ENCODE data around the gene TMEM181. TPM values are rescaled to one million over a fixed set of nuclear protein-coding genes. Genes with fewer than 3 reads are reported as not detected.

TMEM181 gene
- total and polyA plus RNA-seq, 2 experiments from 2014 or later: 11.9 to 25.2 TPM

- TF ChIP-seq EZH2 (IDR thresholded peaks at IDR 0.05; ENCODE audit: low read depth, unreplicated experiment) (no peak), EZH2phosphoT487 (IDR thresholded peaks at IDR 0.05; ENCODE audit: unreplicated experiment) (no peak), NANOG (IDR thresholded peaks at IDR 0.05; ENCODE audit: borderline replicate concordance) (no peak), REST (IDR thresholded peaks at IDR 0.05; ENCODE audit: unreplicated experiment) (no peak), CREB1 (CRISPR knock-in tag; IDR thresholded peaks at IDR 0.05; ENCODE audit: low read depth) (no peak), ZNF331 (CRISPR knock-in tag; IDR thresholded peaks at IDR 0.05; ENCODE audit: low read depth) (no peak)
- TF ChIP-seq, protein P1, sequence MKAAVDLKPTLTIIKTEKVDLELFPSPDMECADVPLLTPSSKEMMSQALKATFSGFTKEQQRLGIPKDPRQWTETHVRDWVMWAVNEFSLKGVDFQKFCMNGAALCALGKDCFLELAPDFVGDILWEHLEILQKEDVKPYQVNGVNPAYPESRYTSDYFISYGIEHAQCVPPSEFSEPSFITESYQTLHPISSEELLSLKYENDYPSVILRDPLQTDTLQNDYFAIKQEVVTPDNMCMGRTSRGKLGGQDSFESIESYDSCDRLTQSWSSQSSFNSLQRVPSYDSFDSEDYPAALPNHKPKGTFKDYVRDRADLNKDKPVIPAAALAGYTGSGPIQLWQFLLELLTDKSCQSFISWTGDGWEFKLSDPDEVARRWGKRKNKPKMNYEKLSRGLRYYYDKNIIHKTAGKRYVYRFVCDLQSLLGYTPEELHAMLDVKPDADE (IDR thresholded peaks at IDR 0.05): no peak
These were observed 37.0 kb downstream of the TMEM181 start (continued) for GRCh38 chr6:158596861-158597260.

DNA sequence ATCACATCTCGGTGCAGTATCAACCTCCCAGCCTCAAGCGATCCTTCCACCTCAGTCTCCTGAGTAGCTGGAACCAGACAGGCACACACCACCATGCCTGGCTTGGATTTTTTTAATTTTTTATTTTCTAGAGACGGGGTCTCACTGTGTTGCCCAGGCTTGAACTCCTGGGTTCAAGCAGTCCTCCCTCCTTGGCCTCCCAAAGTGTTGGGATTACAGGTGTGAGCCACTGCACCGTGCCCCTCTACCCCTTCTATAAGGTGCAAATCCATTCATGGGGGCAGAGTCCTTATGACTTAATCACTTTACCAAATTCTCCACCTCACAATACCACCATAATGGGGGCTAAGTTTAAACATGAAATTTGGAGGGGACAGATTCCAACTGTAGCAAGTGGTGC lies 37.7 kb downstream of the TMEM181 start:
- peaks cover 10% of the 10 kb centered on the region; the same call in 1 of the 2 replicates for H4K20me1 ChIP-seq (replicated peaks; ENCODE audit: insufficient read depth)
- no peaks in the 10 kb centered on the region for H3K9me2 ChIP-seq (ENCODE audit: insufficient read depth)
- TF ChIP-seq EZH2phosphoT487 (IDR thresholded peaks at IDR 0.05; ENCODE audit: unreplicated experiment): no peak
- Mint-ChIP-seq H3K9me3 (no peaks in the 10 kb centered on the region; the same call in 2 of the 3 replicates), H3K27ac (no peak overlapping the region), H3K4me1 (no peaks in the 10 kb centered on the region), H3K4me3 (no peak overlapping the region), H3K27me3 (ENCODE audit: insufficient read depth, low read depth, poor library complexity) (peaks cover 4% of the 10 kb centered on the region), H3K36me3 (ENCODE audit: low read depth) (peaks cover 58% of the 10 kb centered on the region)
- DNase-seq (ENCODE audit: low spot score): no peak
- no peak for ATAC-seq
- H3K36me3 ChIP-seq (ENCODE audit: insufficient read depth): peaks cover 8% of the 10 kb centered on the region
- no peak overlapping the region for H3K4me2 ChIP-seq
- H3F3A ChIP-seq (replicated peaks; ENCODE audit: low read depth): no peaks in the 10 kb centered on the region
- H3K4me3 ChIP-seq: no peak overlapping the region
- H3K27me3 ChIP-seq (ENCODE audit: insufficient read depth): no peaks in the 10 kb centered on the region
- H2AFZ ChIP-seq: no peak overlapping the region
- H3K79me2 ChIP-seq (replicated peaks; ENCODE audit: insufficient read depth): no peaks in the 10 kb centered on the region
- H3K4me1 ChIP-seq (ENCODE audit: insufficient read depth): no peaks in the 10 kb centered on the region
- no peak overlapping the region for H3K27ac ChIP-seq (ENCODE audit: low read depth)

- Histone ChIP-seq H3K4me3 (no peak overlapping the region), H3K36me3 (ENCODE audit: insufficient read depth) (no peaks in the 10 kb centered on the region), H3K79me2 (replicated peaks; ENCODE audit: insufficient read depth) (0 out of 2 replicates have a peak, but pooled peaks cover 3% of the 10 kb centered on the region), H3F3A (replicated peaks; ENCODE audit: low read depth) (no peaks in the 10 kb centered on the region), H3K27me3 (ENCODE audit: insufficient read depth) (no peaks in the 10 kb centered on the region), H2AFZ (no peak overlapping the region), H4K20me1 (replicated peaks; ENCODE audit: insufficient read depth) (peaks cover 16% of the 10 kb centered on the region; the same call in 1 of the 2 replicates), H3K27ac (ENCODE audit: low read depth) (no peak overlapping the region), H3K4me1 (ENCODE audit: insufficient read depth) (no peaks in the 10 kb centered on the region), H3K9me2 (ENCODE audit: insufficient read depth) (no peaks in the 10 kb centered on the region), H3K4me2 (no peak overlapping the region)
- Mint-ChIP-seq H3K27ac (no peak overlapping the region), H3K36me3 (ENCODE audit: low read depth) (peaks cover 44% of the 10 kb centered on the region), H3K4me3 (no peak overlapping the region), H3K27me3 (ENCODE audit: insufficient read depth, low read depth, poor library complexity) (peaks cover 4% of the 10 kb centered on the region), H3K4me1 (no peaks in the 10 kb centered on the region), H3K9me3 (no peaks in the 10 kb centered on the region; the same call in 2 of the 3 replicates)
- peak; percentile 28 for DNase-seq (ENCODE audit: low spot score)
- ATAC-seq: peak; percentile 58
- TF ChIP-seq CREB1 (CRISPR knock-in tag; IDR thresholded peaks at IDR 0.05; ENCODE audit: low read depth) (no peak), NANOG (IDR thresholded peaks at IDR 0.05; ENCODE audit: borderline replicate concordance) (no peak), POLR2AphosphoS5 (IDR thresholded peaks at IDR 0.05; ENCODE audit: low read depth) (no peak), ZNF331 (CRISPR knock-in tag; IDR thresholded peaks at IDR 0.05; ENCODE audit: low read depth) (no peak), EZH2 (IDR thresholded peaks at IDR 0.05; ENCODE audit: low read depth, unreplicated experiment) (no peak), REST (IDR thresholded peaks at IDR 0.05; ENCODE audit: unreplicated experiment) (no peak), STAT1 (IDR thresholded peaks at IDR 0.05; ENCODE audit: unreplicated experiment) (no peak), CTCF (conservative IDR thresholded peaks at IDR 0.05; ENCODE audit: low read depth in 2 of 2) (no peak)
- TF ChIP-seq, protein P1 (IDR thresholded peaks at IDR 0.05): no peak
These were observed 39.7 kb downstream of the TMEM181 start for GRCh38 chr6:158599635-158600034.

All from GM23338 (cell line).